HL-60 (cell line): ENCODE measurements around the gene ABCF2.

Experiments used
- DNase-seq, 2 experiments: peaks; one replicate each; pipeline ENCODE4 v3.0.0-alpha.2; 2010 to 2020; ENCODE audit warnings: low read depth in 1 of 2, low spot score in 1 of 2
- H3K27ac ChIP-seq: fragments of 250-450 bp; sonication (Bioruptor Pico); replicated peaks from 2 replicates; pipeline ENCODE4 v1.5.1; 2020; ENCODE audit warnings: mild to moderate bottlenecking, moderate library complexity
- H3K27me3 ChIP-seq: fragments of 250-450 bp; sonication (Bioruptor Pico); 2 replicates; pipeline ENCODE4 v1.5.1; 2021; ENCODE audit warnings: mild to moderate bottlenecking, moderate library complexity; ENCODE audit not compliant: insufficient read depth, poor library complexity, severe bottlenecking
- H3K4me3 ChIP-seq: replicated peaks from 2 replicates; pipeline ENCODE4 v1.5.1; 2011; ENCODE audit warnings: mild to moderate bottlenecking, control low read depth, low read length; ENCODE audit not compliant: insufficient read depth
- GABPA ChIP-seq: IDR thresholded peaks from 2 replicates; pipeline ENCODE4 v1.6.1; 2012; ENCODE audit warnings: low read depth
- POLR2AphosphoS5 ChIP-seq: IDR thresholded peaks from 2 replicates; pipeline ENCODE4 v1.6.1; 2012; ENCODE audit warnings: low read depth
- REST ChIP-seq: IDR thresholded peaks from 2 replicates; pipeline ENCODE4 v1.6.1; 2012; ENCODE audit warnings: low read depth; ENCODE audit not compliant: insufficient replicate concordance
- SPI1 ChIP-seq: IDR thresholded peaks from 2 replicates; pipeline ENCODE4 v1.6.1; 2012; ENCODE audit warnings: low read depth, mild to moderate bottlenecking, borderline replicate concordance
- TF ChIP-seq, protein P1 (sequence below): IDR thresholded peaks from one replicate; pipeline ENCODE4 v1.5.1; 2011; ENCODE audit warnings: low read length, control low read depth, inconsistent platforms; ENCODE audit not compliant: insufficient read depth

ABCF2 gene

GRCh38 chr7:151172273-151173141, 54.5 kb downstream of the ABCF2 start:
- Histone ChIP-seq H3K27me3 (peaks cover 22% of the 10 kb centered on the region), H3K27ac (no peak overlapping the region), H3K4me3 (no peak overlapping the region)
- no peak for TF ChIP-seq GABPA
- TF ChIP-seq, protein P1, sequence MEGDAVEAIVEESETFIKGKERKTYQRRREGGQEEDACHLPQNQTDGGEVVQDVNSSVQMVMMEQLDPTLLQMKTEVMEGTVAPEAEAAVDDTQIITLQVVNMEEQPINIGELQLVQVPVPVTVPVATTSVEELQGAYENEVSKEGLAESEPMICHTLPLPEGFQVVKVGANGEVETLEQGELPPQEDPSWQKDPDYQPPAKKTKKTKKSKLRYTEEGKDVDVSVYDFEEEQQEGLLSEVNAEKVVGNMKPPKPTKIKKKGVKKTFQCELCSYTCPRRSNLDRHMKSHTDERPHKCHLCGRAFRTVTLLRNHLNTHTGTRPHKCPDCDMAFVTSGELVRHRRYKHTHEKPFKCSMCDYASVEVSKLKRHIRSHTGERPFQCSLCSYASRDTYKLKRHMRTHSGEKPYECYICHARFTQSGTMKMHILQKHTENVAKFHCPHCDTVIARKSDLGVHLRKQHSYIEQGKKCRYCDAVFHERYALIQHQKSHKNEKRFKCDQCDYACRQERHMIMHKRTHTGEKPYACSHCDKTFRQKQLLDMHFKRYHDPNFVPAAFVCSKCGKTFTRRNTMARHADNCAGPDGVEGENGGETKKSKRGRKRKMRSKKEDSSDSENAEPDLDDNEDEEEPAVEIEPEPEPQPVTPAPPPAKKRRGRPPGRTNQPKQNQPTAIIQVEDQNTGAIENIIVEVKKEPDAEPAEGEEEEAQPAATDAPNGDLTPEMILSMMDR, result peak; percentile 99
- peak; percentile 50 to 69 for DNase-seq

- DNase-seq, result no peak
- Histone ChIP-seq H3K27ac (no peak overlapping the region), H3K4me3 (no peak overlapping the region), H3K27me3 (peaks cover 52% of the 10 kb centered on the region)
- no peak for TF ChIP-seq SPI1
- TF ChIP-seq REST, result no peak
- no peak for TF ChIP-seq POLR2AphosphoS5
- TF ChIP-seq, protein P1, result no peak
- TF ChIP-seq GABPA, result no peak
These were observed 58.2 kb downstream of the ABCF2 start for GRCh38 chr7:151168787-151169162.

- Histone ChIP-seq H3K27me3 (peaks cover 56% of the 10 kb centered on the region), H3K4me3 (peak overlapping the region; percentile 30), H3K27ac (no peak overlapping the region)
- DNase-seq, result peak; percentile 35 to 57
- TF ChIP-seq GABPA, result no peak
- TF ChIP-seq POLR2AphosphoS5, result no peak
- TF ChIP-seq, protein P1, result peak; percentile 52
- TF ChIP-seq REST, result no peak
These were observed 58.8 kb downstream of the ABCF2 start for GRCh38 chr7:151168003-151168786.
